Measurements from ENCODE around the gene RYR2. TPM values are rescaled to one million over a fixed set of nuclear protein-coding genes. Genes with fewer than 3 reads are reported as not detected.

Gene RYR2
- total and polyA plus RNA-seq, 4 donors, result 0.43 to 11.6 (median 2.0) TPM

DNA sequence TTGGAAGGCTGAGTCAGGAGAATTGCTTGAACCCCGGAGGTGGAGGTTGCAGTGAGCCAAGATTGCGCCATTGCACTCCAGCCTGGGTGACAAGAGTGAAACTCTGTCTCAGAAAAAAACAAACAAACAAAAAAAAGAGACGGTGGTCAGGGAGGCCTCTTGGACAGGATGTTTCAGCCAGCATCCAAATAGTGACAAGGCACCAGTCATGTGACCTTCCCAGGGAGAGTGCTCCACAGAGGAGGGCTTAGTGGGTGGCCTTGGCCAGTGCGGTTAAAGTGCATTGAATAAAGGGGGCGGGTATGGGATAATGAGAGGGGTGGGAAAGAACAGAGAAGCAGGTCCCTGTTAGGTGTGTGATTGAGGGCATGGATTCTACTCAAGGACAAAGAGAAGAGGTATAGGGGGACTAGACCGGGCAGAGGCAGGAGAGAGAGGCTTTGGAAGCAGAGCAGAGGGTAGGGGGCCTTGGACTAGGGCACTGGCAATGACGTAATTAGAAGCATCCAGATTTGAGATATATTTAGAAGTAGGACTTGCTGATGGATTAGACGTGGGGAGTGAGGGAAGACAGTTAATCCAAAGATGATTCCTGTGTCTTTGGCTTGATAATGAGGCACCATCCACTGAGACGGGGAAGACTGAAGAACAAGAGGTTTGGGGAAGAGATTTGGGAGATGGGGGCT, 12.0 kb upstream of the RYR2 start:
- no peak overlapping the region for H3K9ac ChIP-seq (ENCODE audit: insufficient read depth in 1 of 2, low read length in 2 of 2)
- peak overlapping the region in 1 of 2 donors; percentile 74 for H3K27ac ChIP-seq (ENCODE audit: low read depth in 1 of 2, low read length in 1 of 2)
- 74 to 77% methylated on average over 9 of the region's 9 CpGs for WGBS, 2 donors
- H3K9me3 ChIP-seq (ENCODE audit: control insufficient read depth in 4 of 4, insufficient read depth in 3 of 4, low read length in 3 of 4), result no peaks in the 10 kb centered on the region
- DNase-seq (no peak), ATAC-seq (ENCODE audit: insufficient read depth, low FRiP score) (no peak)
- H3K27me3 ChIP-seq (ENCODE audit: control insufficient read depth in 3 of 3, insufficient read depth in 3 of 3, low read length in 2 of 3), result no peaks in the 10 kb centered on the region
- H3K4me3 ChIP-seq, result no peak overlapping the region
- TF ChIP-seq CTCF (IDR thresholded peaks at IDR 0.05; ENCODE audit: control extremely low read depth, extremely low read depth), result no peak
- no peaks in the 10 kb centered on the region for H3K36me3 ChIP-seq (ENCODE audit: control insufficient read depth in 4 of 4, insufficient read depth in 4 of 4, low read length in 4 of 4)
- H3K4me1 ChIP-seq (ENCODE audit: control insufficient read depth in 5 of 5, insufficient read depth in 5 of 5, low read length in 5 of 5), result peaks cover 0 to 2% (median 0%) of the 10 kb centered on the region in 5 donors

- no peak overlapping the region for H3K9ac ChIP-seq (ENCODE audit: insufficient read depth in 1 of 2, low read length in 2 of 2)
- H3K4me1 ChIP-seq (ENCODE audit: control insufficient read depth in 5 of 5, insufficient read depth in 5 of 5, low read length in 5 of 5), result peaks cover 0 to 2% (median 0%) of the 10 kb centered on the region in 5 donors
- H3K9me3 ChIP-seq (ENCODE audit: control insufficient read depth in 4 of 4, insufficient read depth in 3 of 4, low read length in 3 of 4), result peaks cover 0 to 2% (median 0%) of the 10 kb centered on the region in 4 donors
- no peaks in the 10 kb centered on the region for H3K36me3 ChIP-seq (ENCODE audit: control insufficient read depth in 4 of 4, insufficient read depth in 4 of 4, low read length in 4 of 4)
- H3K27me3 ChIP-seq (ENCODE audit: control insufficient read depth in 3 of 3, insufficient read depth in 3 of 3, low read length in 2 of 3), result no peaks in the 10 kb centered on the region
- ATAC-seq (ENCODE audit: insufficient read depth, low FRiP score), result no peak
- H3K27ac ChIP-seq (ENCODE audit: low read depth in 1 of 2, low read length in 1 of 2), result peak overlapping the region; percentile 45 to 74
- H3K4me3 ChIP-seq, result no peak overlapping the region
- WGBS, 2 donors, result 62 to 74% methylated on average over 4 of the region's 4 CpGs
- no peak for TF ChIP-seq CTCF (IDR thresholded peaks at IDR 0.05; ENCODE audit: control extremely low read depth, extremely low read depth)
- DNase-seq, result peak in 2 of 3 donors; percentile 41 to 57
These were observed 10.5 kb upstream of the RYR2 start for GRCh38 chr1:237031480-237031879.

GRCh38 chr1:237032029-237032428, 10.0 kb upstream of the RYR2 start:
- DNase-seq (no peak), ATAC-seq (ENCODE audit: insufficient read depth, low FRiP score) (no peak)
- 35 to 39% methylated on average over 7 of the region's 7 CpGs for WGBS, 2 donors
- peaks cover 0 to under 1% (median 0%) of the 10 kb centered on the region in 3 donors for H3K27me3 ChIP-seq (ENCODE audit: control insufficient read depth in 3 of 3, insufficient read depth in 3 of 3, low read length in 2 of 3)
- peaks cover 0 to 2% (median 0%) of the 10 kb centered on the region in 5 donors for H3K4me1 ChIP-seq (ENCODE audit: control insufficient read depth in 5 of 5, insufficient read depth in 5 of 5, low read length in 5 of 5)
- peaks cover 0 to 2% (median 0%) of the 10 kb centered on the region in 4 donors for H3K9me3 ChIP-seq (ENCODE audit: control insufficient read depth in 4 of 4, insufficient read depth in 3 of 4, low read length in 3 of 4)
- H3K27ac ChIP-seq (ENCODE audit: low read depth in 1 of 2, low read length in 1 of 2), result peak overlapping the region; percentile 45 to 74
- no peak overlapping the region for H3K9ac ChIP-seq (ENCODE audit: insufficient read depth in 1 of 2, low read length in 2 of 2)
- H3K4me3 ChIP-seq, result no peak overlapping the region
- H3K36me3 ChIP-seq (ENCODE audit: control insufficient read depth in 4 of 4, insufficient read depth in 4 of 4, low read length in 4 of 4), result no peaks in the 10 kb centered on the region
- TF ChIP-seq CTCF (IDR thresholded peaks at IDR 0.05; ENCODE audit: control extremely low read depth, extremely low read depth), result no peak
